Large intestine (tissue), 3 donors: ENCODE data around the gene KLHL30. TPM values are rescaled to one million over a fixed set of nuclear protein-coding genes. Genes with fewer than 3 reads are reported as not detected.

Source experiments
- DNase-seq, 2 donors: peaks; one replicate each; pipeline versions ENCODE4 v3.0.0 to v3.0.0-alpha.2; 2013
- H3K27ac ChIP-seq: one replicate; pipeline ENCODE4 v1.5.1; 2013; ENCODE audit warnings: low read length
- H3K27me3 ChIP-seq: 2 replicates; pipeline ENCODE4 v1.6.1; 2013; ENCODE audit warnings: low read length; ENCODE audit not compliant: control insufficient read depth, insufficient read depth
- H3K36me3 ChIP-seq: 2 replicates; pipeline ENCODE4 v1.6.1; 2013; ENCODE audit warnings: low read length; ENCODE audit not compliant: control insufficient read depth, insufficient read depth
- H3K4me1 ChIP-seq: one replicate; pipeline ENCODE4 v1.6.1; 2013; ENCODE audit warnings: low read length; ENCODE audit not compliant: control insufficient read depth, insufficient read depth
- H3K4me3 ChIP-seq: one replicate; pipeline ENCODE4 v1.5.1; 2013; ENCODE audit warnings: low read length
- H3K9me3 ChIP-seq: one replicate; pipeline ENCODE4 v1.6.1; 2013; ENCODE audit warnings: mild to moderate bottlenecking, low read depth, low read length, moderate library complexity; ENCODE audit not compliant: control insufficient read depth
- WGBS: methylation state at CpG from one replicate; pipeline ENCODE4 v1.1.5; 2013; ENCODE audit warnings: low lambda C conversion rate; ENCODE audit not compliant: insufficient coverage; 5-methylcytosine and 5-hydroxymethylcytosine counted together
- polyA plus RNA-seq: library from polyadenylated mRNA; unstranded; fragments of 120-200 nt; gene quantifications from one replicate; pipeline ENCODE4 v1.2.1, GENCODE V29; 2013

Gene KLHL30
- polyA plus RNA-seq, 1 donor: 0.12 TPM

DNA sequence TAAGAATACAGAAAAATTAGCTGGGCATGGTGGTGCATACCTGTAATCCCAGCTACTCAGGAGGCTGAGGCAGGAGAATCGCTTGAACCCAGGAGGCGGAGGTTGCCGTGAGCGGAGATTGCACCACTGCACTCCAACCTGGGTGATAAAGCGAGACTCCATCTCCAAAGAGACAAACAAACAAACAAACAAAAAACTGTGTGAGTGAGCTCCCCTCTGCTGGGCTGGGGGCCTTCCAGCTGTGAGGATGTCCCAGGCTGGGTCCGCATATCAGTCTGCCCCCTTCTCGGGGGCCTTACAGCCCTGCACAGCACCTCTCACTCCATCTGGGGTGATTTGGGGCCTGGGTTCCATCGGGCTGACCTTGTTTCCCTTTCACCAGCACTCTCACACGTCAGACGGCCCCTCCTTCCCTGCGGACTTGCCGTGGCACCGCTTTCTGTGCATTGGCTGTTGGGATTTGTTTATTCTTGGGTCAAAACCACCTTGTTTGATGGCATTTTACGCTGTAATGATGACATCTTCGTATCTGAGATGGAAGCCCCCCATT, 2.8 kb upstream of the KLHL30 start:
- WGBS: no CpG with 5 or more reads among the region's 15 CpGs
- no peaks in the 10 kb centered on the region for H3K9me3 ChIP-seq
- no peak overlapping the region for H3K4me3 ChIP-seq
- no peaks in the 10 kb centered on the region for H3K4me1 ChIP-seq
- H3K36me3 ChIP-seq: no peaks in the 10 kb centered on the region
- no peak overlapping the region for H3K27ac ChIP-seq
- DNase-seq: no peak
- H3K27me3 ChIP-seq: no peaks in the 10 kb centered on the region

DNA sequence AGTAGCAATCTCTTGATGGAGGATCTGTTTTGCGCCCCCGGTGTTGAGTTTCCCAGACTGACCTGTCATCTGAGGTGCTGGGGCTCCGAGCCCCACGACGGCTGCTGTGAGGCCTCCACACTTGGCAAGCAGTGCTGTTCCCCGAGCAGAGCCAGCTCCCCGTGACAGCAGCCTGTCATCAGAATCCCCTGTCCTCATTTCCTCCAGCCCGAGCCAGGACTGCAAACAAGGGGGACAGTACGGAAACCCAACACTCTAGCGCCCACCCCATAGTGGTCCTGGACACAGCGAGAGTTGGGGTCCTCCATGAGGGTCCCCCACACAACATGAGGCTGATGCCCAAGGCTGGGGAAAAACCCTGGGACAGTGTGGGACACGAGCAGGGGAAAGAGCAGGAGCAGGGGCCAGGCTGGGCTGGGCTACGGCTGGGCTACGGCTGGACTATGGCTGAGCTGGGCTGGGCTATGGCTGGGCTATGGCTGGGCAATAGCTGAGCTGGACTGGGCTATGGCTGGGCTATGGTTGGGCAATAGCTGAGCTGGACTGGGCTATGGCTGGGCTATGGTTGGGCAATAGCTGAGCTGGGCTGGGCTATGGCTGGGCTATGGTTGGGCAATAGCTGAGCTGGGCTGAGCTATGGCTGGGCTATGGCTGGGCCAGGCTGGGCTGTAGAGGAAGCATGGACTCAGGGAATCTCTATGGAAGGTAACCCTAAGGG, 1.5 kb upstream of the KLHL30 start:
- DNase-seq: no peak
- no peak overlapping the region for H3K27ac ChIP-seq
- H3K4me1 ChIP-seq: peaks cover 6% of the 10 kb centered on the region
- no peaks in the 10 kb centered on the region for H3K9me3 ChIP-seq
- WGBS: 83% methylated on average over 2 of the region's 14 CpGs
- H3K36me3 ChIP-seq: no peaks in the 10 kb centered on the region
- no peaks in the 10 kb centered on the region for H3K27me3 ChIP-seq
- no peak overlapping the region for H3K4me3 ChIP-seq

DNA sequence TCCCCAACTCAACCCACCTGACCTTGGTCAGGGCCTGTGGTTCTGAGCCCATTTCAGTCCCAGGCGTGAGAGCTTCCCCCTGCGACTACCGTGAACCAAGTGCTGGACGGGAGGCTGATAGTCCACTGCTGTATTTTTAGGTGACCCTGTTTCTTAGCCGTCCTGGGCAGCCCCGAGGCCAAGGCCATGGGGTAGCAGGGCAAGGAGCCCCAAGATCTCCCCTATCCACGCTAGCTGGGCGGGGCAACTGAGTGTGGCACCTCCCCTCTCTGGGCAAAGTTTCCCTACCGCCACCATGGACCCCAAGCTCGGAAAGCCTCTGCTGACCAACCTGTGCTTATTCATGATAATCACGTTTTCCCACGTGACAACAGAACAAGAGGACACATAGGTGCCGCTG, 583 bp upstream of the KLHL30 start:
- H3K36me3 ChIP-seq: no peaks in the 10 kb centered on the region
- peaks cover 9% of the 10 kb centered on the region for H3K4me1 ChIP-seq
- WGBS: no CpG with 5 or more reads among the region's 13 CpGs
- H3K4me3 ChIP-seq: no peak overlapping the region
- H3K27ac ChIP-seq: no peak overlapping the region
- no peaks in the 10 kb centered on the region for H3K27me3 ChIP-seq
- no peaks in the 10 kb centered on the region for H3K9me3 ChIP-seq
- DNase-seq: no peak

- Histone ChIP-seq H3K27ac (no peak overlapping the region), H3K36me3 (no peaks in the 10 kb centered on the region), H3K4me1 (peaks cover 9% of the 10 kb centered on the region), H3K9me3 (no peaks in the 10 kb centered on the region), H3K27me3 (no peaks in the 10 kb centered on the region), H3K4me3 (no peak overlapping the region)
- no peak for DNase-seq
- WGBS: no CpG with 5 or more reads among the region's 56 CpGs
Measured at GRCh38 chr2:238139196-238140039, 950 bp downstream of the KLHL30 start.

DNA sequence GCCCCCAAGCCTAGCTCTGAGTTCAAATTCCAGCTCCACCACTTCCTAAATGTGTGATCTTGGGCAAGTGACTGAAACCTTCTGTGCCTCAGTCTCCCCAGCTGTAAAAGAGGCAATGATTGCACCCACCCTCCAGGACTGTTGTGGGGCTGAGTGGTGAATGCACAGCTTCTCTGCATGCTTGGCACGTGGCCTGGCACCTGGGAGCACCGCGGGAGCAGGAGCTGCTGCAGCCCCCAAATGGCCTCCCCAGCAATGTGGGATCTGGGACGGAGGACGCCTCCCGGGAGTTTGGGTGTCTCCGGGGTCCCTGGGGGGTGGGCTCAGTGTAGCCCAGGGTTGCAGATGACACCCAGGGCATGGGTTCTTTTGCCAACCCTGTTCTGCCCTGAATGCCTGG, 1.6 kb downstream of the KLHL30 start:
- Histone ChIP-seq H3K27me3 (no peaks in the 10 kb centered on the region), H3K4me1 (peaks cover 9% of the 10 kb centered on the region), H3K36me3 (no peaks in the 10 kb centered on the region), H3K27ac (no peak overlapping the region), H3K9me3 (no peaks in the 10 kb centered on the region), H3K4me3 (no peak overlapping the region)
- DNase-seq: no peak
- WGBS: no CpG with 5 or more reads among the region's 7 CpGs

- Histone ChIP-seq H3K27me3 (no peaks in the 10 kb centered on the region), H3K27ac (no peak overlapping the region), H3K4me3 (no peak overlapping the region), H3K36me3 (no peaks in the 10 kb centered on the region), H3K9me3 (no peaks in the 10 kb centered on the region), H3K4me1 (peaks cover 9% of the 10 kb centered on the region)
- DNase-seq: no peak
- no CpG with 5 or more reads among the region's 60 CpGs for WGBS
Measured at GRCh38 chr2:238140721-238141540, 2.5 kb downstream of the KLHL30 start.

- no peak overlapping the region for H3K27ac ChIP-seq
- no peaks in the 10 kb centered on the region for H3K9me3 ChIP-seq
- no peaks in the 10 kb centered on the region for H3K36me3 ChIP-seq
- no peaks in the 10 kb centered on the region for H3K27me3 ChIP-seq
- H3K4me1 ChIP-seq: peaks cover 9% of the 10 kb centered on the region
- peak; percentile 82 to 88 for DNase-seq
- WGBS: no CpG with 5 or more reads among the region's 10 CpGs
- H3K4me3 ChIP-seq: no peak overlapping the region
Measured at GRCh38 chr2:238141541-238142318, 3.3 kb downstream of the KLHL30 start.

- DNase-seq: no peak
- H3K4me3 ChIP-seq: no peak overlapping the region
- H3K4me1 ChIP-seq: peaks cover 9% of the 10 kb centered on the region
- H3K27ac ChIP-seq: no peak overlapping the region
- H3K27me3 ChIP-seq: no peaks in the 10 kb centered on the region
- no peaks in the 10 kb centered on the region for H3K9me3 ChIP-seq
- no peaks in the 10 kb centered on the region for H3K36me3 ChIP-seq
- no CpG with 5 or more reads among the region's 30 CpGs for WGBS
Measured at GRCh38 chr2:238142382-238143205, 4.1 kb downstream of the KLHL30 start.

- Histone ChIP-seq H3K9me3 (no peaks in the 10 kb centered on the region), H3K36me3 (no peaks in the 10 kb centered on the region), H3K27me3 (no peaks in the 10 kb centered on the region), H3K4me1 (peaks cover 9% of the 10 kb centered on the region), H3K27ac (no peak overlapping the region), H3K4me3 (no peak overlapping the region)
- no peak for DNase-seq
- WGBS: 80% methylated on average over 1 of the region's 20 CpGs
Measured at GRCh38 chr2:238143239-238143951, 4.9 kb downstream of the KLHL30 start.
